Loucy (cell line): ENCODE measurements around the gene LATS2.

Experiments used
- H2AFZ ChIP-seq: fragments of 200-600 bp; sonication (generic); 2 replicates; pipeline ENCODE4 v1.6.0; 2016; ENCODE audit warnings: antibody characterized with exemption, mild to moderate bottlenecking, low read length, moderate library complexity
- H3F3A ChIP-seq: fragments of 200-600 bp; 2 replicates; pipeline ENCODE4 v1.6.0; 2016; ENCODE audit warnings: antibody characterized with exemption, low read depth, mild to moderate bottlenecking
- H3K27me3 ChIP-seq: fragments of 200-600 bp; sonication (generic); 2 replicates; pipeline ENCODE4 v1.6.1; 2014; ENCODE audit warnings: low read length, mild to moderate bottlenecking; ENCODE audit not compliant: insufficient read depth, poor library complexity, severe bottlenecking
- H3K36me3 ChIP-seq: fragments of 200-600 bp; sonication (generic); 2 replicates; pipeline ENCODE4 v1.6.1; 2016; ENCODE audit warnings: low read length; ENCODE audit not compliant: insufficient read depth
- H3K4me1 ChIP-seq: fragments of 200-600 bp; sonication (generic); 2 replicates; pipeline ENCODE4 v1.5.1; 2014; ENCODE audit warnings: low read length, mild to moderate bottlenecking; ENCODE audit not compliant: insufficient read depth, poor library complexity, severe bottlenecking
- H3K4me2 ChIP-seq: fragments of 200-600 bp; sonication (generic); 2 replicates; pipeline ENCODE4 v1.6.0; 2014; ENCODE audit warnings: antibody characterized with exemption, low read length, low read depth, mild to moderate bottlenecking; ENCODE audit not compliant: poor library complexity, severe bottlenecking
- H3K4me3 ChIP-seq: fragments of 200-600 bp; sonication (generic); 2 replicates; pipeline ENCODE4 v1.5.1; 2014; ENCODE audit warnings: low read length, mild to moderate bottlenecking, mixed read lengths; ENCODE audit not compliant: poor library complexity, severe bottlenecking
- H3K79me2 ChIP-seq: fragments of 200-600 bp; sonication (generic); 2 replicates; pipeline ENCODE4 v1.6.1; 2014; ENCODE audit warnings: low read length; ENCODE audit not compliant: insufficient read depth
- H3K9ac ChIP-seq: fragments of 200-600 bp; sonication (generic); 2 replicates; pipeline ENCODE4 v1.6.0; 2014; ENCODE audit warnings: mild to moderate bottlenecking, low read depth, low read length, moderate library complexity; ENCODE audit not compliant: poor library complexity, severe bottlenecking
- H3K9me2 ChIP-seq: fragments of 200-600 bp; sonication (generic); replicated peaks from 2 replicates; pipeline ENCODE4 v1.6.1; 2016; ENCODE audit warnings: low read depth, low read length, mixed read lengths
- H3K9me3 ChIP-seq: fragments of 200-600 bp; sonication (generic); 2 replicates; pipeline ENCODE4 v1.6.1; 2014; ENCODE audit warnings: mild to moderate bottlenecking, antibody characterized with exemption, low read length, low read depth; ENCODE audit not compliant: insufficient read depth
- H4K20me1 ChIP-seq: fragments of 200-600 bp; sonication (generic); 2 replicates; pipeline ENCODE4 v1.6.0; 2014; ENCODE audit warnings: antibody characterized with exemption, low read length, mild to moderate bottlenecking; ENCODE audit not compliant: insufficient read depth, poor library complexity, severe bottlenecking
- EZH2phosphoT487 ChIP-seq: fragments of 200-600 bp; IDR thresholded peaks from 2 replicates; pipeline ENCODE4 v1.6.1; 2018; ENCODE audit warnings: antibody characterized with exemption, mild to moderate bottlenecking, moderate library complexity, borderline replicate concordance
- TF ChIP-seq, protein P1 (sequence below): fragments of 200-600 bp; sonication (generic); conservative IDR thresholded peaks from 2 replicates; pipeline ENCODE4 v1.5.1; 2014; ENCODE audit warnings: mild to moderate bottlenecking, antibody characterized with exemption, low read length

Gene LATS2

DNA sequence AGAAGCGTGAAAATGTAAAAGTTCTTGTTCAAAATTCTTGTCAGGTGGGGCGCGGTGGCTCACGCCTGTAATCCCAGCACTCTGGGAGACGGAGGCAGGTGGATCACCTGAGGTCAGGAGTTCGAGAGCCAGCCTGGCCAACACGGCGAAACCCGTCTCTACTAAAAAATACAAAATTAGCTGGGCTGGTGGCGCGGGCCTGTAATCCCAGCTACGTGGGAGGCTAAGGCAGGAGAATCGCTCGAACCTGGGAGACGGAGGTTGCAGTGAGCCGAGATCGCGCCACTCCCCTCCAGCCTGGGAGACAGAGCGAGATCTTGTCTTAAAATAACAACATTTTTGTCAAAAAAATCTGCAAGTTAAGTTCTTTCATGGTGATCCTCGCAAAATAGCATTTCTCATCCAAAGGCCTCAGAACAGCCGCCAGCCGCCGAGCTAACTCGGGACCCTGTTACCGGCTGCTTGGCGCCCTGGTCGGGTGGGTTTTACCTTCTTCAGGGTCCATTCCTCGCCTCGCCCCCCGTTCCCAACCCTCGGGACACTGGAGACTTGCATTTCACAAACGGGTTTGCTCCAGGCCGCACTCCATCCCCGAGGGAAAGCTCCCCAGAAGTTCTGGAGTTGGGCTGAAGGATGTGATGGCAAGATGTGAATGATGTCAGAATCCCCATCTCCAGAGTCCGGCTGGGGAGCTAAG is 1.6 kb downstream of the LATS2 start:
- Histone ChIP-seq H3K4me3 (no peak overlapping the region), H3K79me2 (no peaks in the 10 kb centered on the region)

DNA sequence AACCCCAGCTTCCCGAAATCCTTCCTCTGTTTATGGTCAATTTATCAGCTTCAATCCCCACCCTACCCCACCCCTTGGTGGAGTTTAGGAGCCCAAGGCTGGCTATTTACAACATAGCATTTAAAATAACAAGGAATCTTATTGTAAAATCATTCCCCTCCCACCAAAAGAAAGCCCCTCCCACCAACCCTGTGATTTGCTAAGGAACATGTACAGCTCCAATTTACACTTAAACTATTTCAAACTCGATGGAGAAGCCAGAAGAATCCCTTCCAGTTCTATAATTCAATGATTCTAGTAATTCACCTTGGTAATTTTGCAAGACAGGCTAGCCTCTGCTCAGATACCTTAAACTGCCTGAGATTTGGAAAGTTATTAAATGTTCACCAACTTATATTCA is 3.0 kb downstream of the LATS2 start:
- no peaks in the 10 kb centered on the region for H3K9me3 ChIP-seq
- TF ChIP-seq, protein P1, sequence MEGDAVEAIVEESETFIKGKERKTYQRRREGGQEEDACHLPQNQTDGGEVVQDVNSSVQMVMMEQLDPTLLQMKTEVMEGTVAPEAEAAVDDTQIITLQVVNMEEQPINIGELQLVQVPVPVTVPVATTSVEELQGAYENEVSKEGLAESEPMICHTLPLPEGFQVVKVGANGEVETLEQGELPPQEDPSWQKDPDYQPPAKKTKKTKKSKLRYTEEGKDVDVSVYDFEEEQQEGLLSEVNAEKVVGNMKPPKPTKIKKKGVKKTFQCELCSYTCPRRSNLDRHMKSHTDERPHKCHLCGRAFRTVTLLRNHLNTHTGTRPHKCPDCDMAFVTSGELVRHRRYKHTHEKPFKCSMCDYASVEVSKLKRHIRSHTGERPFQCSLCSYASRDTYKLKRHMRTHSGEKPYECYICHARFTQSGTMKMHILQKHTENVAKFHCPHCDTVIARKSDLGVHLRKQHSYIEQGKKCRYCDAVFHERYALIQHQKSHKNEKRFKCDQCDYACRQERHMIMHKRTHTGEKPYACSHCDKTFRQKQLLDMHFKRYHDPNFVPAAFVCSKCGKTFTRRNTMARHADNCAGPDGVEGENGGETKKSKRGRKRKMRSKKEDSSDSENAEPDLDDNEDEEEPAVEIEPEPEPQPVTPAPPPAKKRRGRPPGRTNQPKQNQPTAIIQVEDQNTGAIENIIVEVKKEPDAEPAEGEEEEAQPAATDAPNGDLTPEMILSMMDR: no peak
- no peak for TF ChIP-seq EZH2phosphoT487
- H4K20me1 ChIP-seq: no peaks in the 10 kb centered on the region
- H3K4me3 ChIP-seq: no peak overlapping the region
- no peaks in the 10 kb centered on the region for H3K79me2 ChIP-seq
- no peaks in the 10 kb centered on the region for H3F3A ChIP-seq
- H3K9me2 ChIP-seq: no peaks in the 10 kb centered on the region
- 0 out of 2 replicates have a peak overlapping the region, but pooled peaks have one; percentile 2 for H2AFZ ChIP-seq
- H3K4me1 ChIP-seq: peaks cover 4% of the 10 kb centered on the region
- no peak overlapping the region for H3K4me2 ChIP-seq
- no peak overlapping the region for H3K9ac ChIP-seq
- H3K36me3 ChIP-seq: no peaks in the 10 kb centered on the region
- H3K27me3 ChIP-seq: no peaks in the 10 kb centered on the region

More for the DNA sequence above, 1.6 kb downstream of the LATS2 start:
- Histone ChIP-seq H3K36me3 (no peaks in the 10 kb centered on the region), H2AFZ (no peak overlapping the region), H4K20me1 (no peaks in the 10 kb centered on the region), H3K27me3 (no peaks in the 10 kb centered on the region), H3K4me1 (no peaks in the 10 kb centered on the region), H3K9me2 (no peaks in the 10 kb centered on the region), H3K9ac (no peak overlapping the region), H3K9me3 (no peaks in the 10 kb centered on the region), H3F3A (no peaks in the 10 kb centered on the region), H3K4me2 (no peak overlapping the region)
- no peak for TF ChIP-seq EZH2phosphoT487
- TF ChIP-seq, protein P1: no peak

DNA sequence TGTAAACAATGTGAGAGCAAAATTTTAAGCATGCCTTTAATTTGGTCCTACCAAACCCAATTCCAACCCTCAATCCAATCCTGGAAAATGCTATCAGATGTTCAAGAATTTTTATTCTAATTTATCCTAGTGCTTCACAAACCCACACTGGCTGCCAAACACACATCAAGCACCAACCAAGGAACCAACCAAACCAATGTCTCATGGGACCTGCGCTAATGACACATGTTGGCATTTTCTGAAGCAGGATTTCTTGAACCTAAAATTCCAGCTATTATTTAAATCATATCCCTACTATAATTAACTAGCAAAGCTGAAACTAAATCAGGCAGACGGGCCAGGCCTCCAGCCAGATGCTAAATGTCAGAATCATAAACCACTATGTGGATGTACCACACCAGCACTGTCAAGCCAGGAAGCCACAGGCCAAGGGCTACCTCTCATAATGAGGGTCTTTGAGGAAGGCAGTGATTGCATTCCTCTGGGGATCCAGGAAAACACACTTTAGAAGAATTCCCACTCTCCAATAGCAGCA is 5.8 kb downstream of the LATS2 start:
- H3K9me3 ChIP-seq: no peaks in the 10 kb centered on the region
- H3K9me2 ChIP-seq: no peaks in the 10 kb centered on the region
- H3K4me3 ChIP-seq: no peak overlapping the region
- H2AFZ ChIP-seq: no peak overlapping the region
- no peak for TF ChIP-seq EZH2phosphoT487
- TF ChIP-seq, protein P1: no peak
- H3F3A ChIP-seq: no peaks in the 10 kb centered on the region
- H3K79me2 ChIP-seq: no peaks in the 10 kb centered on the region
- H3K9ac ChIP-seq: no peak overlapping the region
- no peaks in the 10 kb centered on the region for H3K27me3 ChIP-seq
- H3K36me3 ChIP-seq: no peaks in the 10 kb centered on the region
- H3K4me1 ChIP-seq: peaks cover 8% of the 10 kb centered on the region
- H4K20me1 ChIP-seq: no peaks in the 10 kb centered on the region
- no peak overlapping the region for H3K4me2 ChIP-seq
